Adrenal gland (tissue), 5 donors: ENCODE data around the gene ATXN7L1.

Experiments
- CTCF ChIP-seq, 6 experiments: fragments of 450-650 bp in 4 of 6; fragments of 200-600 bp in 2 of 6; sonication (generic) in 1 of 6; IDR thresholded peaks; 1 replicate in 5 of 6; 2 replicates in 1 of 6; pipeline versions ENCODE4 v1.5.1 to v1.8.0; 2016 to 2021; ENCODE audit warnings: antibody characterized with exemption in 6 of 6, mild to moderate bottlenecking in 2 of 6, moderate library complexity in 1 of 6
- POLR2A ChIP-seq, 2 donors: fragments of 450-650 bp; IDR thresholded peaks; one replicate each; pipeline ENCODE4 v1.6.1; 2017; ENCODE audit warnings: antibody characterized with exemption in 2 of 2, mild to moderate bottlenecking in 2 of 2, moderate library complexity in 1 of 2
- donor health status: DM: no; HTN: no; CAD: no.

GRCh38 chr7:105820363-105821066, 55.9 kb downstream of the ATXN7L1 start:
- TF ChIP-seq CTCF (IDR thresholded peaks at IDR 0.05) (no peak), POLR2A (IDR thresholded peaks at IDR 0.05) (no peak)
